IPS DF 6.9 (cell line): ENCODE results near the gene ATP11A.

Source experiments
- DNase-seq: peaks from one replicate; pipeline ENCODE4 v3.0.0-alpha.2; 2013; ENCODE audit warnings: low read depth, low spot score
- H3K27ac ChIP-seq: one replicate; pipeline ENCODE4 v1.5.1; 2013; ENCODE audit warnings: low read length, control low read depth
- H3K27me3 ChIP-seq: 2 replicates; pipeline ENCODE4 v1.6.1; 2013; ENCODE audit warnings: mild to moderate bottlenecking, low read length; ENCODE audit not compliant: control insufficient read depth, insufficient read depth
- H3K36me3 ChIP-seq: 2 replicates; pipeline ENCODE4 v1.6.1; 2013; ENCODE audit warnings: low read length; ENCODE audit not compliant: control insufficient read depth, insufficient read depth
- H3K4me1 ChIP-seq: 2 replicates; pipeline ENCODE4 v1.6.1; 2013; ENCODE audit warnings: low read length; ENCODE audit not compliant: control insufficient read depth, insufficient read depth
- H3K4me3 ChIP-seq: 2 replicates; pipeline ENCODE4 v1.5.1; 2013; ENCODE audit warnings: mild to moderate bottlenecking, low read length
- H3K9me3 ChIP-seq: 2 replicates; pipeline ENCODE4 v1.6.1; 2013; ENCODE audit warnings: low read length, inconsistent platforms; ENCODE audit not compliant: control insufficient read depth, insufficient read depth
- WGBS: extraction: QIAGEN DNeasy Blood & Tissue Kit; methylation state at CpG from one replicate; pipeline ENCODE4 v1.1.7; 2013; ENCODE audit warnings: mixed read lengths, missing lambda C conversion rate; ENCODE audit not compliant: insufficient read length, insufficient coverage; 5-methylcytosine and 5-hydroxymethylcytosine counted together

The ATP11A gene

GRCh38 chr13:112719016-112719415 lies 29.2 kb downstream of the ATP11A start:
- H3K27ac ChIP-seq = no peak overlapping the region
- H3K27me3 ChIP-seq = no peaks in the 10 kb centered on the region
- peaks cover 6% of the 10 kb centered on the region for H3K4me1 ChIP-seq
- no peak for DNase-seq
- H3K4me3 ChIP-seq = no peak overlapping the region
- no CpG with 5 or more reads among the region's 11 CpGs for WGBS
- H3K9me3 ChIP-seq = no peaks in the 10 kb centered on the region
- H3K36me3 ChIP-seq = no peaks in the 10 kb centered on the region

- no peak for DNase-seq
- Histone ChIP-seq H3K4me3 (no peak overlapping the region), H3K36me3 (no peaks in the 10 kb centered on the region), H3K27ac (no peak overlapping the region), H3K27me3 (no peaks in the 10 kb centered on the region), H3K4me1 (peaks cover 6% of the 10 kb centered on the region; the same call in 1 of the 2 replicates), H3K9me3 (no peaks in the 10 kb centered on the region)
- no CpG with 5 or more reads among the region's 2 CpGs for WGBS
These were observed 29.7 kb downstream of the ATP11A start for GRCh38 chr13:112719556-112719955.

- no peaks in the 10 kb centered on the region for H3K9me3 ChIP-seq
- no peaks in the 10 kb centered on the region for H3K27me3 ChIP-seq
- H3K27ac ChIP-seq = no peak overlapping the region
- no peak overlapping the region for H3K4me3 ChIP-seq
- no peaks in the 10 kb centered on the region; the same call in 1 of the 2 replicates for H3K36me3 ChIP-seq
- DNase-seq = no peak
- peaks cover 7% of the 10 kb centered on the region for H3K4me1 ChIP-seq
- no CpG with 5 or more reads among the region's 17 CpGs for WGBS
These were observed 30.4 kb downstream of the ATP11A start for GRCh38 chr13:112720251-112720650.

- H3K9me3 ChIP-seq = no peaks in the 10 kb centered on the region
- peaks cover 12% of the 10 kb centered on the region for H3K4me1 ChIP-seq
- no peak for DNase-seq
- no peak overlapping the region for H3K4me3 ChIP-seq
- H3K36me3 ChIP-seq = no peaks in the 10 kb centered on the region; the same call in 1 of the 2 replicates
- H3K27me3 ChIP-seq = no peaks in the 10 kb centered on the region
- H3K27ac ChIP-seq = no peak overlapping the region
- WGBS = no CpG with 5 or more reads among the region's 10 CpGs
These were observed 31.0 kb downstream of the ATP11A start for GRCh38 chr13:112720814-112721197.

- DNase-seq = no peak
- Histone ChIP-seq H3K27me3 (no peaks in the 10 kb centered on the region), H3K27ac (no peak overlapping the region), H3K9me3 (no peaks in the 10 kb centered on the region), H3K36me3 (no peaks in the 10 kb centered on the region; the same call in 1 of the 2 replicates), H3K4me1 (peaks cover 12% of the 10 kb centered on the region), H3K4me3 (no peak overlapping the region)
- WGBS = no CpG with 5 or more reads among the region's 26 CpGs
These were observed 31.6 kb downstream of the ATP11A start for GRCh38 chr13:112721198-112722104.

GRCh38 chr13:112722433-112723263 lies 32.8 kb downstream of the ATP11A start:
- no peaks in the 10 kb centered on the region for H3K27me3 ChIP-seq
- no peak for DNase-seq
- H3K9me3 ChIP-seq = no peaks in the 10 kb centered on the region
- H3K27ac ChIP-seq = no peak overlapping the region
- no peaks in the 10 kb centered on the region; the same call in 1 of the 2 replicates for H3K36me3 ChIP-seq
- WGBS = no CpG with 5 or more reads among the region's 19 CpGs
- no peak overlapping the region for H3K4me3 ChIP-seq
- H3K4me1 ChIP-seq = peaks cover 10% of the 10 kb centered on the region

GRCh38 chr13:112723771-112724170 lies 33.9 kb downstream of the ATP11A start:
- no peak for DNase-seq

GRCh38 chr13:112724788-112725345 lies 35.0 kb downstream of the ATP11A start:
- H3K9me3 ChIP-seq = no peaks in the 10 kb centered on the region
- no peaks in the 10 kb centered on the region for H3K27me3 ChIP-seq
- DNase-seq = no peak
- H3K4me3 ChIP-seq = no peak overlapping the region
- WGBS = no CpG with 5 or more reads among the region's 12 CpGs
- peaks cover 13% of the 10 kb centered on the region for H3K4me1 ChIP-seq
- no peaks in the 10 kb centered on the region; the same call in 1 of the 2 replicates for H3K36me3 ChIP-seq
- no peak overlapping the region for H3K27ac ChIP-seq

More at GRCh38 chr13:112723771-112724170, 33.9 kb downstream of the ATP11A start:
- no CpG with 5 or more reads among the region's 17 CpGs for WGBS
- no peaks in the 10 kb centered on the region; the same call in 1 of the 2 replicates for H3K36me3 ChIP-seq
- no peaks in the 10 kb centered on the region for H3K9me3 ChIP-seq
- no peaks in the 10 kb centered on the region for H3K27me3 ChIP-seq
- H3K27ac ChIP-seq = no peak overlapping the region
- no peak overlapping the region for H3K4me3 ChIP-seq
- H3K4me1 ChIP-seq = peaks cover 10% of the 10 kb centered on the region

GRCh38 chr13:112725346-112726015 lies 35.6 kb downstream of the ATP11A start:
- no CpG with 5 or more reads among the region's 18 CpGs for WGBS
- H3K27me3 ChIP-seq = no peaks in the 10 kb centered on the region
- no peak overlapping the region for H3K4me3 ChIP-seq
- peaks cover 13% of the 10 kb centered on the region for H3K4me1 ChIP-seq
- no peaks in the 10 kb centered on the region for H3K9me3 ChIP-seq
- H3K27ac ChIP-seq = no peak overlapping the region
- no peak for DNase-seq
- H3K36me3 ChIP-seq = no peaks in the 10 kb centered on the region; the same call in 1 of the 2 replicates
